DOHH2 (cell line): Measurements from ENCODE around the gene AFAP1L1.

ENCODE experiments used
- H3F3A ChIP-seq: fragments of 200-600 bp; sonication (generic), shearing (Covaris generic); 2 replicates; pipeline ENCODE4 v1.6.0; 2016; ENCODE audit warnings: antibody characterized with exemption, mild to moderate bottlenecking; ENCODE audit not compliant: control insufficient read depth, insufficient read depth
- H3K27ac ChIP-seq: fragments of 200-600 bp; sonication (generic); 2 replicates; pipeline ENCODE4 v1.5.1; 2014; ENCODE audit warnings: low read depth, mild to moderate bottlenecking, low read length, moderate library complexity
- H3K27me3 ChIP-seq: fragments of 200-600 bp; sonication (generic); 2 replicates; pipeline ENCODE4 v1.6.1; 2014; ENCODE audit warnings: mild to moderate bottlenecking, low read length, mixed read lengths; ENCODE audit not compliant: control insufficient read depth
- H3K36me3 ChIP-seq: fragments of 200-600 bp; sonication (generic); 2 replicates; pipeline ENCODE4 v1.6.1; 2014; ENCODE audit warnings: mild to moderate bottlenecking, low read length, moderate library complexity, mixed read lengths; ENCODE audit not compliant: control insufficient read depth
- H3K4me1 ChIP-seq: fragments of 200-600 bp; sonication (generic); 2 replicates; pipeline ENCODE4 v1.6.1; 2014; ENCODE audit warnings: mild to moderate bottlenecking, low read length, mixed read lengths; ENCODE audit not compliant: control insufficient read depth
- H3K4me2 ChIP-seq: fragments of 200-600 bp; sonication (generic); 2 replicates; pipeline ENCODE4 v1.6.0; 2014; ENCODE audit warnings: mild to moderate bottlenecking, low read length, moderate library complexity
- H3K4me3 ChIP-seq: fragments of 200-600 bp; sonication (generic); 2 replicates; pipeline ENCODE4 v1.5.1; 2014; ENCODE audit warnings: mild to moderate bottlenecking, low read length, mixed read lengths
- H3K79me2 ChIP-seq: fragments of 200-600 bp; sonication (generic); 2 replicates; pipeline ENCODE4 v1.6.1; 2014; ENCODE audit warnings: mild to moderate bottlenecking, low read length, mixed read lengths; ENCODE audit not compliant: control insufficient read depth
- H3K9me2 ChIP-seq: fragments of 200-600 bp; sonication (generic); replicated peaks from 2 replicates; pipeline ENCODE4 v1.6.1; 2014; ENCODE audit warnings: mild to moderate bottlenecking, low read length, mixed read lengths; ENCODE audit not compliant: control insufficient read depth
- H3K9me3 ChIP-seq: fragments of 200-600 bp; sonication (generic); 2 replicates; pipeline ENCODE4 v1.6.1; 2014; ENCODE audit warnings: antibody characterized with exemption, low read length, mixed read lengths; ENCODE audit not compliant: control insufficient read depth, insufficient read depth
- H4K20me1 ChIP-seq: fragments of 200-600 bp; sonication (generic); 2 replicates; pipeline ENCODE4 v1.6.0; 2014; ENCODE audit warnings: low read depth, mild to moderate bottlenecking, antibody characterized with exemption, low read length, moderate library complexity; ENCODE audit not compliant: control insufficient read depth, insufficient read depth
- CTCF ChIP-seq: fragments of 200-600 bp; sonication (generic); IDR thresholded peaks from one replicate; pipeline ENCODE4 v1.5.1; 2014; ENCODE audit warnings: antibody characterized with exemption, mild to moderate bottlenecking, low read depth, low read length; ENCODE audit not compliant: poor library complexity, severe bottlenecking
- EZH2phosphoT487 ChIP-seq: fragments of 200-600 bp; sonication (generic); IDR thresholded peaks from 2 replicates; pipeline ENCODE4 v1.6.1; 2017; ENCODE audit warnings: borderline replicate concordance, mild to moderate bottlenecking, antibody characterized with exemption, low read length, moderate library complexity, mixed read lengths

AFAP1L1 gene

GRCh38 chr5:149288436-149288835 is 16.8 kb downstream of the AFAP1L1 start:
- H3K36me3 ChIP-seq = no peaks in the 10 kb centered on the region
- no peak overlapping the region for H3K4me2 ChIP-seq
- H3K4me1 ChIP-seq = no peaks in the 10 kb centered on the region
- no peaks in the 10 kb centered on the region for H3K9me3 ChIP-seq
- H3K4me3 ChIP-seq = no peak overlapping the region
- no peak overlapping the region for H3K27ac ChIP-seq
- no peaks in the 10 kb centered on the region for H4K20me1 ChIP-seq
- H3F3A ChIP-seq = no peaks in the 10 kb centered on the region
- H3K9me2 ChIP-seq = no peaks in the 10 kb centered on the region
- no peaks in the 10 kb centered on the region for H3K79me2 ChIP-seq
- H3K27me3 ChIP-seq = peaks cover 3% of the 10 kb centered on the region; the same call in 1 of the 2 replicates
- TF ChIP-seq CTCF (no peak), EZH2phosphoT487 (no peak)

GRCh38 chr5:149289301-149289700 is 17.6 kb downstream of the AFAP1L1 start:
- Histone ChIP-seq H3F3A (no peaks in the 10 kb centered on the region), H4K20me1 (no peaks in the 10 kb centered on the region), H3K79me2 (no peaks in the 10 kb centered on the region), H3K27me3 (no peaks in the 10 kb centered on the region; the same call in 1 of the 2 replicates), H3K9me2 (no peaks in the 10 kb centered on the region), H3K4me1 (no peaks in the 10 kb centered on the region), H3K4me3 (no peak overlapping the region), H3K27ac (no peak overlapping the region), H3K36me3 (no peaks in the 10 kb centered on the region), H3K4me2 (no peak overlapping the region), H3K9me3 (no peaks in the 10 kb centered on the region)
- TF ChIP-seq CTCF = no peak
- no peak for TF ChIP-seq EZH2phosphoT487

GRCh38 chr5:149294872-149295829 is 23.5 kb downstream of the AFAP1L1 start:
- H3K4me2 ChIP-seq = peak overlapping the region; percentile 60
- no peak overlapping the region for H3K27ac ChIP-seq
- peak overlapping the region; percentile 30 for H3K4me3 ChIP-seq
- H3K9me2 ChIP-seq = no peaks in the 10 kb centered on the region
- H3K9me3 ChIP-seq = no peaks in the 10 kb centered on the region
- H3K36me3 ChIP-seq = no peaks in the 10 kb centered on the region
- H3K79me2 ChIP-seq = no peaks in the 10 kb centered on the region
- H3K4me1 ChIP-seq = peaks cover 27% of the 10 kb centered on the region
- no peak for TF ChIP-seq CTCF
- no peak for TF ChIP-seq EZH2phosphoT487
- no peaks in the 10 kb centered on the region for H3F3A ChIP-seq
- H3K27me3 ChIP-seq = no peaks in the 10 kb centered on the region
- H4K20me1 ChIP-seq = no peaks in the 10 kb centered on the region
